Right atrium auricular region (tissue), 2 donors: ENCODE data around the gene RHOV. TPM values are rescaled to one million over a fixed set of nuclear protein-coding genes. Genes with fewer than 3 reads are reported as not detected.
A peak's percentile ranks its signal among the peaks of the same experiment; 100 is the strongest.

Source experiments
- DNase-seq: peaks from one replicate; pipeline ENCODE4 v3.0.0-alpha.2; 2019; ENCODE audit warnings: low spot score
- H3K27ac ChIP-seq, 2 donors: fragments of 200-600 bp; sonication (generic); 1 replicate in 1 of 2; 2 replicates in 1 of 2; pipeline ENCODE4 v1.5.1; 2016 to 2019
- H3K27me3 ChIP-seq, 2 donors: fragments of 200-600 bp; sonication (generic); one replicate each; pipeline versions ENCODE4 v1.5.1 to v1.6.0; 2017 to 2019
- H3K36me3 ChIP-seq: fragments of 200-600 bp; sonication (generic); one replicate; pipeline ENCODE4 v1.5.1; 2016
- H3K4me1 ChIP-seq, 2 donors: fragments of 200-600 bp; sonication (generic); one replicate each; pipeline versions ENCODE4 v1.5.1 to v1.6.0; 2017 to 2019
- H3K4me3 ChIP-seq, 2 donors: fragments of 200-600 bp; sonication (generic); 1 replicate in 1 of 2; 2 replicates in 1 of 2; pipeline ENCODE4 v1.5.1; 2017 to 2019; ENCODE audit warnings: mild to moderate bottlenecking in 1 of 2, moderate library complexity in 1 of 2
- H3K9me3 ChIP-seq, 2 donors: fragments of 200-600 bp; sonication (generic); one replicate each; pipeline ENCODE4 v1.5.1; 2019
- CTCF ChIP-seq, 2 donors: fragments of 200-600 bp; sonication (generic); IDR thresholded peaks; one replicate each; pipeline ENCODE4 v1.5.1; 2019; ENCODE audit warnings: antibody characterized with exemption in 2 of 2
- total RNA-seq, 2 donors: library from RNA; depleted of rRNA; stranded (reverse); fragments of >200 nt; gene quantifications; one replicate each; pipeline ENCODE4 v1.1.0, GENCODE V29; 2016

RHOV gene
- total RNA-seq, 2 donors from 2014 or later: not detected

- Histone ChIP-seq H3K36me3 (no peaks in the 10 kb centered on the region), H3K4me1 (peaks cover 0 to 19% of the 10 kb centered on the region in 2 donors), H3K27ac (no peak within 1 kb of the TSS), H3K27me3 (peaks cover 0 to 6% of the 10 kb centered on the region in 2 donors), H3K9me3 (no peaks in the 10 kb centered on the region), H3K4me3 (peak within 1 kb of the TSS; percentile 27 to 48)
- DNase-seq: no peak
- no peak for TF ChIP-seq CTCF (IDR thresholded peaks at IDR 0.05)
Measured at GRCh38 chr15:40843885-40844695, 29.9 kb downstream of the RHOV start, which contains the start of gene SPINT1. TSS of gene SPINT1 (plus strand) at chr15:40844048. CDS start at chr15:40844555, 507 bp downstream.

DNA sequence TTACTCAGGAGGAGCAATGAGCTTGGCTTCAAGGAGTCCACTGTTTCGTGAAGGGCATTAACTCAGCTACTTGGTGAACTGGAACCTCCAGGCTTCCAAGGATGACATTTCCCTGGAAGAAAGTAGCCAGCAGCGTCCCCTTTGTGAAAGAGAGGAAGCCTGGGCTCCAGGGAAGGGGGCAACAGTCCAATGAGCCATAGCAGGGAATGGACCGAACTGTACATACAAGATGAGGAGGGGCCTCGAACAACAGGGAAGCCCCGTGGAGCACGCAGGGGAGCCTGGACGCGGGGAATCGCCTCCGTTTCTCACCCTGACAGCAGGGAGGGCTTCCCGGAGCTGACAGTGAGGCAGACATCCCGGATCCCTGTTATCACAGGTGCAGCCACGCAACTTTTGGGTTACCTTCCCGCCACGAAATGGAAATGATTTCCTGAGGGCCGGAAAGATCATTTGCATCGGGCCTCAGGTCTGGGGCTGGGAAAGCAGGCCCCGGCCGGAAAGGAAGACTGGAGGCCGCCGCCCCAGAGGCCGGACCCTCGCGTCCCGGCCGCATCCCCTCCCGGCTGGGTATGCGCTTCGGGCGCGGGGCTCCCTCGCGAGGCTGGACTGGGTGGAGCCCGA is 30.7 kb downstream of the RHOV start:
- H3K9me3 ChIP-seq: no peaks in the 10 kb centered on the region
- H3K36me3 ChIP-seq: no peaks in the 10 kb centered on the region
- peak overlapping the region; percentile 27 to 48 for H3K4me3 ChIP-seq
- no peak overlapping the region for H3K27ac ChIP-seq
- TF ChIP-seq CTCF (IDR thresholded peaks at IDR 0.05): no peak
- H3K27me3 ChIP-seq: peaks cover 0 to 6% of the 10 kb centered on the region in 2 donors
- H3K4me1 ChIP-seq: peaks cover 0 to 19% of the 10 kb centered on the region in 2 donors
- no peak for DNase-seq

DNA sequence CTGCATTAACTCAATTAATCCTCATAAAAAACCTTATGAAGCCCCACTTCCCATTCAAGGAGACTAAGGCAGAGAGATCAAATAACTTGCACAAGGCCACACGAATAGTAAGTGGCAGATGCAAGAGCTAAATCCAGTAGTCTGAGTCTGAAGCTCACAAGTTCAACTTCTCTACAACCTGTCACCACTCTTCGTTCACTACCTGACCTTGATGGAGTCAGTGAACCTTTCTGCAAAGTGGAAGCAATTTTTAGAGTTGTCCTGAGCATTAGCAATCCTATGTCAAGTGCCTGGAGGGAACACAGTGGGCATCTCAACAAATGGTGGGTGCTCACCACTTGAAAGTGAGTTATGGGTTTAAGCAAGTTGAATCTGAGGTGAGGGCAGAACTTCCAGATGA is 32.3 kb downstream of the RHOV start:
- Histone ChIP-seq H3K9me3 (no peaks in the 10 kb centered on the region), H3K27ac (no peak overlapping the region), H3K36me3 (no peaks in the 10 kb centered on the region), H3K4me1 (peaks cover 0 to 19% of the 10 kb centered on the region in 2 donors), H3K27me3 (peaks cover 0 to 6% of the 10 kb centered on the region in 2 donors), H3K4me3 (no peak overlapping the region)
- TF ChIP-seq CTCF (IDR thresholded peaks at IDR 0.05): no peak
- no peak for DNase-seq

DNA sequence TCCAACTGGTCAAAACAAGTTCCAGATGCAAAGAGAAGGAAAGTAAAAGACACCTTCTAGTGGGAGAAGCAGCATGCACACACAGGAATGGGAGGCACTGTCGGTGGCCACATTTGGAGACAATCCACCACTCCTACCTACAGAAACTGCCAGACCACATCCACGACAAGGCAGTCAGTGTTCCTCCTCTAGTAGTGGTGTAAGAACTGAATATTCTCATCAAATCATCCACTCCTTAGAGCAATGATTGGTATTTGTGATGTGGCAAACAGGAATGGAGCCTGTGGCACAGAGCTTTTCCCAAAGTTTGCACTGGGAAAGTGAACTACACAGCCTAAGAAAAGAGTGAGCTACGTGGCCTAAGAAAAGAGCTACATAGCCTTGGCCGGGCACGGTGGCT is 35.3 kb downstream of the RHOV start:
- H3K27me3 ChIP-seq: peaks cover 0 to under 1% of the 10 kb centered on the region in 2 donors
- H3K27ac ChIP-seq: no peak overlapping the region
- peaks cover 0 to 7% of the 10 kb centered on the region in 2 donors for H3K4me1 ChIP-seq
- no peaks in the 10 kb centered on the region for H3K36me3 ChIP-seq
- H3K4me3 ChIP-seq: no peak overlapping the region
- no peaks in the 10 kb centered on the region for H3K9me3 ChIP-seq
- DNase-seq: no peak
- TF ChIP-seq CTCF (IDR thresholded peaks at IDR 0.05): no peak

DNA sequence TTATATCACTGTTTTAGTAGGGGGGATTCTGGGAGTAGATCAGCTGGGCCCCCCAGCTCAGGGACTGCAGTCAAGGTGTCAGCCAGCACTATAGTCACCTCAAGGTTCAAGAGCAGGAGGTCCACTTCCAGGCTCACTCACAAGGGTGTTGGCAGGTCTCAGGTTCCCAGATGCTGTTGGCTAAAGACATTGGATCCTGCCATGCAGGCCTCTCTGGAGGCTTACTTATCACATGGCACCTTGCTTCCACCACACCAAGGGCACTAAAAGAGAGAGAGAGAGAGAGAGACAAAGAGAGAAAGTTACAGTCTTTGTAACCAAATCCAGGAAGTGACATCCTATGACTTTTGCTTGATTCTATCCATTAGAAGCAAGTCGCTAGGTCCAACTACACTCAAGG is 38.0 kb downstream of the RHOV start:
- H3K27ac ChIP-seq: no peak overlapping the region
- H3K27me3 ChIP-seq: no peaks in the 10 kb centered on the region
- TF ChIP-seq CTCF (IDR thresholded peaks at IDR 0.05): no peak
- no peaks in the 10 kb centered on the region for H3K36me3 ChIP-seq
- DNase-seq: no peak
- no peaks in the 10 kb centered on the region for H3K4me1 ChIP-seq
- H3K4me3 ChIP-seq: no peak overlapping the region
- H3K9me3 ChIP-seq: no peaks in the 10 kb centered on the region
